ENCODE data around the gene CT47B1.

The CT47B1 gene

DNA sequence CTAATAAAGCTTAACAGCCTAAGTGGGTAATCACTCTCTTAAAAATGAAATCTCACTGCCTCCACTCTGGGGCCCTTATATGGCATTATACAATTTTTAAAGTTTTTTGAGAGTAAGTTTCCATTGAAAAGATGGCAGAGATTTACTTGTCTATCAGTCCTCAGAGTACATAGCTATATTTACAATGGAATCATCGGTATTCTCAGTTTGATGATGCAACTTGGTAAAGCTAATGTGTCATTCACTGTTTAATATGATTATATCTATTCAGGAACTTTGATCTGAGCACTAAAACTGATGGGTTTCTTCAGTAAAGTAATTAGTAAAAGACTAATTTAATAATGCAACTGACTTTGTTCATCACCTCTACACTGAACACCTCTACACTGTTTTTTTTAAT lies 51.6 kb downstream of the CT47B1 start:
- TF ChIP-seq, protein P1, sequence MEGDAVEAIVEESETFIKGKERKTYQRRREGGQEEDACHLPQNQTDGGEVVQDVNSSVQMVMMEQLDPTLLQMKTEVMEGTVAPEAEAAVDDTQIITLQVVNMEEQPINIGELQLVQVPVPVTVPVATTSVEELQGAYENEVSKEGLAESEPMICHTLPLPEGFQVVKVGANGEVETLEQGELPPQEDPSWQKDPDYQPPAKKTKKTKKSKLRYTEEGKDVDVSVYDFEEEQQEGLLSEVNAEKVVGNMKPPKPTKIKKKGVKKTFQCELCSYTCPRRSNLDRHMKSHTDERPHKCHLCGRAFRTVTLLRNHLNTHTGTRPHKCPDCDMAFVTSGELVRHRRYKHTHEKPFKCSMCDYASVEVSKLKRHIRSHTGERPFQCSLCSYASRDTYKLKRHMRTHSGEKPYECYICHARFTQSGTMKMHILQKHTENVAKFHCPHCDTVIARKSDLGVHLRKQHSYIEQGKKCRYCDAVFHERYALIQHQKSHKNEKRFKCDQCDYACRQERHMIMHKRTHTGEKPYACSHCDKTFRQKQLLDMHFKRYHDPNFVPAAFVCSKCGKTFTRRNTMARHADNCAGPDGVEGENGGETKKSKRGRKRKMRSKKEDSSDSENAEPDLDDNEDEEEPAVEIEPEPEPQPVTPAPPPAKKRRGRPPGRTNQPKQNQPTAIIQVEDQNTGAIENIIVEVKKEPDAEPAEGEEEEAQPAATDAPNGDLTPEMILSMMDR (IDR thresholded peaks at IDR 0.05; ENCODE audit: unreplicated experiment in 3 of 3): no peak
- Mint-ChIP-seq H3K27me3 (ENCODE audit: low read depth) (no peaks in the 10 kb centered on the region), H3K27ac (no peak overlapping the region), H3K4me3 (no peak overlapping the region), H3K36me3 (ENCODE audit: low read depth) (no peaks in the 10 kb centered on the region), H3K4me1 (no peaks in the 10 kb centered on the region), H3K9me3 (peaks cover 12% of the 10 kb centered on the region)

DNA sequence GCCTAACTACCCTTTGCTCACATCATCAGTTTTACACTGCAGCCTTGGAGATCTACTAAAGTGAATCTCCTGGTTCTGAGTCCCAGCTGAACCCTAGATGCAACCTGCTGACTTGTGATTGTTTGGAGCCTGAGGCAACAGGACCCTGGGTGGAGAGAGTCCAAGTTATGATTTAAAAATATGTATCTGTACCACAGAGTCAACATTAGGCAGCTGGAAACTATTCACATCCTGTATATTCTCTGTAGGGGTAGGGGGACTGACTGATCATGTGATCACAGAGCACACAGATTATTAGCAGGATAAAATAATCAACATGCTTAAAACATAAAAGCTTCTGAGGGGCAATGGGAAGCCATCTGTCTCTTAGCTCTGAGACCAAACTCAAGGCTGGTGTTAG lies 52.1 kb downstream of the CT47B1 start:
- TF ChIP-seq, protein P1 (IDR thresholded peaks at IDR 0.05; ENCODE audit: unreplicated experiment in 3 of 3): no peak
- no peaks in the 10 kb centered on the region for H3K4me1 Mint-ChIP-seq
- H3K27ac Mint-ChIP-seq: no peak overlapping the region
- H3K27me3 Mint-ChIP-seq (ENCODE audit: low read depth): no peaks in the 10 kb centered on the region
- H3K9me3 Mint-ChIP-seq: peaks cover 12% of the 10 kb centered on the region
- H3K4me3 Mint-ChIP-seq: no peak overlapping the region
- no peaks in the 10 kb centered on the region for H3K36me3 Mint-ChIP-seq (ENCODE audit: low read depth)
